Measurements from ENCODE around the gene ABO.
A peak's percentile ranks its signal among the peaks of the same experiment; 100 is the strongest.
"Not testable (repeated sequence)": the region's sequence is repeated elsewhere in the genome, so short reads cannot be mapped to it uniquely, and the experiment has no call there.

The ABO gene

DNA sequence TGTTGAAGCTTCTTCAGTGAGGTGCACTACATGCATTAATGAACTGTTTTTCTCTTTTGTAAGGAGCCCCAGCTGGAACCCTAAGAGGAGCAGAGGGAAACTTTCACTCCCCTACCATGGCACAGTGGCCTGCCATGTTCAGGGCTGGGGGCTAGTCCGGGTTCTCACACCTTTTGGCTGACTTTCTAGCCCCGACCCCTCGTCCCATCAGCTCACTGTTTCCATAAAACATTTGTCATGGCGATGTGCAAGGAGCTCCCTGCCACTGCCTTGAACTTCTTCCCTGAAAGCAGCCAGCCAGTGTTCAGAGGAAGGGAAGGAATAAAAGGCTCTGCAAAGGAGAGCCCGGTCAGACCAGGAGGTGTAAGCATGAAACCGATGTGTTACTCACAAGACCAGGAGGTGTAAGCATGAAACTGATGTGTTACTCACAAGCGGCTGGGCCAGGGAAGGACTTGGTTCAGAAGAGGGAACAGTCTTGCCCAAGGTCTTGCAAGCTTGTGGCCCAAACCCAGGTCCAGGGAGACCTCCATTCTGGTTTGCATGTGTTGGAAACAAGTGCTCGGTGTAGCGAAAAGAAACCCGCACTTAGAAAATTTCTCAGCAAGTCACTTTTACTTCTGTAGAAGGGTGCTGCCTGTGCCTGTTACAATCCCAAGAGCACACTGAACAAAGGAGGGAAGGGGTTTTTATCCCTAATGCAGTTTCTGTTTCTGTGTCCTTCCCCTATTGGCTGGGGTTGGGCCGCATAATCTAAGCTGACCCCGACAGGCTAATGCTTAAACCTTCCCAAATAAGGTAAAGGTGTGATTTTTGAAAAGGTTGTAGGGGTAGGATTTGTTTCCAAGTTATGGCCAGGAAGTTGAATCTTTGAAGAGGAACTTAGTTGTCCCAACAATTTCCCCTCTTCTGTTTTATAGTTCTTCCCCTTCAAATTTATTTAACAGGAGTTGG is 3.4 kb upstream of the ABO start:
- Histone ChIP-seq H3K4me1 (ENCODE audit: insufficient read depth, low read length) (no peaks in the 10 kb centered on the region), H3K36me3 (ENCODE audit: insufficient read depth, low read length) (no peaks in the 10 kb centered on the region), H3K9ac (ENCODE audit: low read depth, low read length) (no peak overlapping the region), H3K9me3 (ENCODE audit: control insufficient read depth, insufficient read depth, low read length) (no peaks in the 10 kb centered on the region; the same call in none of the 2 replicates)

DNA sequence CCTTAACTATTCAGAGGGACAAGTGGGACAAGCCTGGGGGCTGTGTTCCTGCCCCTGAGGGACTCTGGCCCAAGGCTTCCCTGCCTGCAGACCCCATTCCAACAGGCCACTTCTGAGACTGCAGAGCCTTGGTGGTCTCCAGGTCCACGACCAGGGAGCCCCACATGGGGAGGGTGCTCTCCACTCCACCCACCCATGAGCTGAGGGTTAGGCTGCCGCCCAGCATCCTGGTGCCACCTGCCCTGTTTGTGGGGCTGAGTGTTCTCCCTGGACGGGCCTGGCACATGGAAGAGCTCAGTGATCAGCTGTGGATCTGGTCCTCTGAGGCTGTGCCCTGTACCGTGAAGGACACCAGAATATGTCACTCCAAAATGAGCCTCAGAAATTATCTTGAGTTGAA is 2.5 kb upstream of the ABO start:
- no peaks in the 10 kb centered on the region; the same call in none of the 2 replicates for H3K9me3 ChIP-seq (ENCODE audit: control insufficient read depth, insufficient read depth, low read length)
- H3K9ac ChIP-seq (ENCODE audit: low read depth, low read length) = no peak overlapping the region
- H3K36me3 ChIP-seq (ENCODE audit: insufficient read depth, low read length) = no peaks in the 10 kb centered on the region
- H3K4me1 ChIP-seq (ENCODE audit: insufficient read depth, low read length) = no peaks in the 10 kb centered on the region

DNA sequence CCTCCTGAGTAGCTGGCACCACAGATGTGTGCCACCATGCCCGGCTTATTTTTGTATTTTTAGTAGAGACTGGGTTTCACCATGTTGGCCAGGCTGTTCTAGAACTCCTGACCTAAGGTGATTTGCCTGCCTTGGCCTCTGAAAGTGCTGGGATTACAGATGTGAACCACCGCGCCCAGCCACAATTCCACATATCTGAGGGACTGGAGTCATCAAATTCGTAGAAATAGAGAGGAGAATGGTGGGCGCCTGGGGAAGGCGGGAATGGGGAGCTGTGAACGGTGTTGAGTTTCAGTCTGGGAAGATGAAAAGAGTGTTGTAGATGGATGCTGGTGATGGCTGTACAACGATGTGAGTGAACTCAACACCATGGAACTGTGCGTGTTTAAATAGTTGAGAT is 1.9 kb upstream of the ABO start:
- Histone ChIP-seq H3K4me1 (ENCODE audit: insufficient read depth, low read length) (no peaks in the 10 kb centered on the region), H3K36me3 (ENCODE audit: insufficient read depth, low read length) (no peaks in the 10 kb centered on the region), H3K9ac (ENCODE audit: low read depth, low read length) (no peak overlapping the region), H3K9me3 (ENCODE audit: control insufficient read depth, insufficient read depth, low read length) (no peaks in the 10 kb centered on the region; the same call in none of the 2 replicates)

DNA sequence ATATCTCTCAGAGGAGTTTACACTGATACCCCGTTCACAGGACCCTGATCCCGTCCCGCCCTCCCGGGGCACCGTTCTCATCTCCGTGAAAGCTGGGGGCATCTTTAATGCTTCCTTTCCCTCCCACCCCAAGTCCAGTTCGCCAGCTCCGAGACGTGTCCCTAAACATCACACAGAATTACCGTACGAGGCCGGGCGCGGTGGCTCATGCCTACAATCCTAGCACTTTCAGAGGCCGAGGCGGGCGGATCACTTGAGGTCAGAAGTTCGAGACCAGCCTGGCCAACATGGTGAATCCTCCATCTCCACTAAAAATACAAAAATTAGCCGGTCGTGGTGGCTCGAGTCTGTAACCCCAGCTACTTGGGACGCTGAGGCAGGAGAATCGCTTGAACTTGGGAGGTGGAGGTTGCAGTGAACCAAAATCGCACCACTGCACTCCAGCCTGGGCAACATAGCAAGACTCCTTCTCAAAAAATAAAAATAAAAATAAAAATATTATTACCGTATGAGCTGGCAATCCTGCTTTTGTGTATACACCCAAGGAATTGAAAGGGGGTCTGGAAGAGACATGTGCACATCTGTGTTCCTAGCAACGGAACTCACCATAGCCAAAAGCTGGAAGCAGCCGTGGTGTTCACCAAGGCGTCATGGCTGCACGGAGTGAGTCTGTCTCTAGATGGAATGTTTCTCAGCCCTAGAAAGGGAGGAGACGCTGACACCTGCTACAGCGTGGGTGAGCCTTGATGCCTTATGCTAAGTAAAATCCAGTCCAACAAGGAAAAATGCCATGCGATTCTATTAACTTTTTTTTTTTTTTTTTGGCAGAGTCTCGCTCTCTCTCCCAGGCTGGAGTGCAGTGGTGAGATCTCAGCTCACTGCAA is 1.2 kb upstream of the ABO start:
- H3K4me1 ChIP-seq (ENCODE audit: insufficient read depth, low read length) = no peaks in the 10 kb centered on the region
- no peaks in the 10 kb centered on the region; the same call in none of the 2 replicates for H3K9me3 ChIP-seq (ENCODE audit: control insufficient read depth, insufficient read depth, low read length)
- H3K9ac ChIP-seq (ENCODE audit: low read depth, low read length) = peak overlapping the region; percentile 52; the same call in 1 of the 2 replicates
- H3K36me3 ChIP-seq (ENCODE audit: insufficient read depth, low read length) = no peaks in the 10 kb centered on the region

GRCh38 chr9:133274236-133275104 is 531 bp downstream of the ABO start:
- Histone ChIP-seq H3K4me1 (ENCODE audit: insufficient read depth, low read length) (peaks cover 1% of the 10 kb centered on the region; the same call in 1 of the 2 replicates), H3K36me3 (ENCODE audit: insufficient read depth, low read length) (no peaks in the 10 kb centered on the region), H3K9ac (ENCODE audit: low read depth, low read length) (peak overlapping the region; percentile 52; the same call in 1 of the 2 replicates), H3K9me3 (ENCODE audit: control insufficient read depth, insufficient read depth, low read length) (no peaks in the 10 kb centered on the region; the same call in none of the 2 replicates)

DNA sequence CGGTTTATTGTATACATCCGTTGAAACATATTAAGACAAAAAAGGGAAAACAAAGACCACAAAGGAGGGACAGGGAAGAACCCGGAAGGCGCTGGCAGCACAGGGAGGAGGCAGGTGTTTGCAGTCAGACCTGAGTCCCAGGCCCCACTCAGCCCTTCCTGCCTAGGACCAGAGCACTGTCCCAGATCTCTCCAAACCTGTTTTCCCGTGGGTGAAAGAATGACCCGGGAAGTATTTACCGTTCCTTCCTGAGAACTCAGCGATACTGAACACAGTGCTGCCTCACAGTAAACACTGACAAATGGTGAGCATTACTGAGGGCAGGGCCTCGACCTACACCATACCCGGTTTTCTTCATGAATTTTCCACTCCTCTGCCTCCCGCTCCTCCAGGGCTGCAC is 1.2 kb downstream of the ABO start:
- H3K9me3 ChIP-seq (ENCODE audit: control insufficient read depth, insufficient read depth, low read length) = no peaks in the 10 kb centered on the region; the same call in 1 of the 2 replicates
- H3K4me1 ChIP-seq (ENCODE audit: insufficient read depth, low read length) = peaks cover 3% of the 10 kb centered on the region; the same call in 1 of the 2 replicates
- no peak overlapping the region for H3K9ac ChIP-seq (ENCODE audit: low read depth, low read length)
- no peaks in the 10 kb centered on the region for H3K36me3 ChIP-seq (ENCODE audit: insufficient read depth, low read length)

DNA sequence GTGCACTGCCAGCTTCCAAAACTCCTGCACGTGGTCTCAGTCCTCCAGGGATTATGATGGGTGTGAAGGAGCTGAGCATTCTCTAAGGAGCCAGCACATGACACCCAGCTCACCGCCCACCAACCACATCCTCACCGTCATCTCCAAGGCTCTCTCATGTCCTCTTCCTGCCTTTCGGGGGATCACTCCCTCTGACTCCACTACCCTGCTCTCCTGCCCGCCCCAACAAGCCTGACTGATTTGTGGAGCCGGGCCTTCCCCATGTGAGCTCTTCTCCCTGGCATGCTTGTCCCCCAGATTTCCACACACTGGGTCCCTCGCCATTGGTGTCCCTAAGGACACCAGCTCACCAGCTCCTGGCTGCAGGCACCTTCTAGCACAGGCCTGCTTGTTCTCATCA is 1.9 kb downstream of the ABO start:
- no peaks in the 10 kb centered on the region; the same call in 1 of the 2 replicates for H3K9me3 ChIP-seq (ENCODE audit: control insufficient read depth, insufficient read depth, low read length)
- H3K9ac ChIP-seq (ENCODE audit: low read depth, low read length) = no peak overlapping the region
- no peaks in the 10 kb centered on the region for H3K36me3 ChIP-seq (ENCODE audit: insufficient read depth, low read length)
- H3K4me1 ChIP-seq (ENCODE audit: insufficient read depth, low read length) = peaks cover 3% of the 10 kb centered on the region; the same call in 1 of the 2 replicates

GRCh38 chr9:133269537-133270362 is 5.3 kb downstream of the ABO start:
- Histone ChIP-seq H3K9me3 (ENCODE audit: control insufficient read depth, insufficient read depth, low read length) (no peaks in the 10 kb centered on the region; the same call in 1 of the 2 replicates), H3K4me1 (ENCODE audit: insufficient read depth, low read length) (peaks cover 3% of the 10 kb centered on the region; the same call in 1 of the 2 replicates), H3K9ac (ENCODE audit: low read depth, low read length) (no peak overlapping the region), H3K36me3 (ENCODE audit: insufficient read depth, low read length) (no peaks in the 10 kb centered on the region)

- not testable (repeated sequence) for H3K9ac ChIP-seq (ENCODE audit: low read depth, low read length); H3K9me3 ChIP-seq (ENCODE audit: control insufficient read depth, insufficient read depth, low read length); H3K4me1 ChIP-seq (ENCODE audit: insufficient read depth, low read length); H3K36me3 ChIP-seq (ENCODE audit: insufficient read depth, low read length)
These were observed 5.9 kb downstream of the ABO start for GRCh38 chr9:133269136-133269535.

- Histone ChIP-seq H3K9ac (ENCODE audit: low read depth, low read length) (no peak overlapping the region), H3K36me3 (ENCODE audit: insufficient read depth, low read length) (no peaks in the 10 kb centered on the region), H3K4me1 (ENCODE audit: insufficient read depth, low read length) (peaks cover 3% of the 10 kb centered on the region; the same call in 1 of the 2 replicates), H3K9me3 (ENCODE audit: control insufficient read depth, insufficient read depth, low read length) (no peaks in the 10 kb centered on the region; the same call in 1 of the 2 replicates)
These were observed 6.5 kb downstream of the ABO start for GRCh38 chr9:133268335-133269056.

DNA sequence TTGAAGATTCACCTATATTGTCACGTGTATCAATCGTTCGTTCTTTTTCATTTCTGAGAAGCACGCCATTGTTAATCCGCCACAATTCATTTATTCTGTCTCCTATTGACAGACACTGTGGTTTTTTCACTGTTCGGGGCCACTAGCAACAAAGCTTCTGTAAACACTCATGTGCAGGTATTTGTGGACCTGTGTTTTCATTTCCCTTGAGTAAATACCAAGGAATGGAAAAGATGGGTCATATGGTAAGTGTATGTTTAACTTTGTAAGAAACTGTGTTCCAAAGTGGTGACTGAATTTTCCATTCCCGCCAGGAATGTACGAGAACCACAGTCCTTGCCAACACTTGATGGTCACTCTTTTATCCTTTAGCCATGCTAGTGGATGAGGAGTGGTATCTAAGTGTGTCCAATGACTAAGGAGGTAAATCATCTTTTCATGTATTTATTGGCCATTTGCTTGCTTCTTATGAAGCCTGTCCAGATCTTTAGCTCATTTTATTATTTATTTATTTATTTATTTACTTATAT is 10.7 kb downstream of the ABO start:
- H3K36me3 ChIP-seq (ENCODE audit: insufficient read depth, low read length) = no peaks in the 10 kb centered on the region
- peaks cover under 1% of the 10 kb centered on the region; the same call in 1 of the 2 replicates for H3K4me1 ChIP-seq (ENCODE audit: insufficient read depth, low read length)
- H3K9ac ChIP-seq (ENCODE audit: low read depth, low read length) = no peak overlapping the region
- no peaks in the 10 kb centered on the region; the same call in 1 of the 2 replicates for H3K9me3 ChIP-seq (ENCODE audit: control insufficient read depth, insufficient read depth, low read length)

- Histone ChIP-seq H3K36me3 (ENCODE audit: insufficient read depth, low read length) (no peaks in the 10 kb centered on the region), H3K4me1 (ENCODE audit: insufficient read depth, low read length) (no peaks in the 10 kb centered on the region), H3K9me3 (ENCODE audit: control insufficient read depth, insufficient read depth, low read length) (no peaks in the 10 kb centered on the region; the same call in 1 of the 2 replicates), H3K9ac (ENCODE audit: low read depth, low read length) (no peak overlapping the region)
These were observed 11.4 kb downstream of the ABO start for GRCh38 chr9:133263557-133263956.

All from ES-I3 (cell line).